ENCODE data around the gene SEPTIN8. TPM values are rescaled to one million over a fixed set of nuclear protein-coding genes. Genes with fewer than 3 reads are reported as not detected.

The SEPTIN8 gene, protein sequence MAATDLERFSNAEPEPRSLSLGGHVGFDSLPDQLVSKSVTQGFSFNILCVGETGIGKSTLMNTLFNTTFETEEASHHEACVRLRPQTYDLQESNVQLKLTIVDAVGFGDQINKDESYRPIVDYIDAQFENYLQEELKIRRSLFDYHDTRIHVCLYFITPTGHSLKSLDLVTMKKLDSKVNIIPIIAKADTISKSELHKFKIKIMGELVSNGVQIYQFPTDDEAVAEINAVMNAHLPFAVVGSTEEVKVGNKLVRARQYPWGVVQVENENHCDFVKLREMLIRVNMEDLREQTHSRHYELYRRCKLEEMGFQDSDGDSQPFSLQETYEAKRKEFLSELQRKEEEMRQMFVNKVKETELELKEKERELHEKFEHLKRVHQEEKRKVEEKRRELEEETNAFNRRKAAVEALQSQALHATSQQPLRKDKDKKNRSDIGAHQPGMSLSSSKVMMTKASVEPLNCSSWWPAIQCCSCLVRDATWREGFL
- 10 to 100 TPM; 18.7 to 54.5 (median 40.3) TPM for total RNA-seq
- 10 to 100 TPM; 23.5 to 36.8 TPM for polyA plus RNA-seq
- long read RNA-seq, donor 1, full-length matches to known transcripts, result 16 of 73 reads
- long read RNA-seq, donor 1, partial matches to known transcripts, result 4 of 73 reads
- long read RNA-seq, donor 1, other reads (novel, unspliced or antisense), result 53 of 73 reads
- long read RNA-seq, donor 2, full-length matches to known transcripts, result 3 of 8 reads
- long read RNA-seq, donor 2, partial matches to known transcripts, result 0 of 8 reads
- long read RNA-seq, donor 2, other reads (novel, unspliced or antisense), result 5 of 8 reads
- long read RNA-seq, donor 3, full-length matches to known transcripts, result 39 of 75 reads
- long read RNA-seq, donor 3, partial matches to known transcripts, result 7 of 75 reads
- long read RNA-seq, donor 3, other reads (novel, unspliced or antisense), result 29 of 75 reads

DNA sequence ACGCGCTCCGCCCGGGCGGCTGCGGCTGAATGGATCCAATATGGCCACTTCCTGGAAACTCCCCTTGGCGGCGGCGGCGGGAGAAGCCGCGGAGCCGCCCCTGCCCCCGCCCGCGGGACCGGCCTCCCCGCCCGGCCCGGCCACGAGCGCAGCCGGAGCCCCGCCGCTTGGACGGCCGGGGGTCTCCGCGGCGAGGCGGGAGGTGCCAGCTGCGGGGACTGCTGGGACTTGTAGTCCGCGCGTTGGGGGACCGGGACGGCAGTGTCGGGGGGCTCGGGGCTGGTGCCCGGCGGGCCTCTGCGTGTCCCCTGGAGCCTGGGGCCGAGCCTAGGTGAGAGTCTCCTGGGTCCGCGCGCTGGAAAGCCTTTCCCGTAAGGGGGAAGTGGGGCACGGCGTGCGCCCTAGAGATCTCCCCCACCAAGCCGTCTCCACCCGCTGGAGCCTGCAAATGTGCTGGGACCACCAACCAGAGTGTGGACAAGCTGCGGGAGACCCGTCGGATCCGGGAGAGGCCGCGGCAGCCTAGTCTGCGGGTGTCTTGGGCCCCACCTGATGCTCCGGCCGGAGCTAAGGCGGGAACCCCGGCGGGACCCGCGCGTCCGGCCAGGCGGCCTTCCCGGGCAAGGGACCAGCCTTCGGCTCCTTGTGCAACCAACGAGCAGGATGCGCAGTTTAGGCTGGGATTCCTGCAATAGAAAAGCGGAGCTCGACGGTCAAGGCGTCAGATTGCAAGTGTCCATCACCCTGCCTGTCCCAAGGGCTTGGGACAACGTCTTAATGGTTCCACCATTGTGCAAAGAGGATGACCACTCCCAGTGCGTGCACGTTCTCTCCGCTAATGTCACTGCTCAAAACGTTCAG, at the start of gene SEPTIN8:
Gene SEPTIN8 (minus strand): TSS at position 31 of the 861 bp plus-strand sequence. CDS start 102 bp downstream, outside the sequence.
- DNase-seq, result peak; percentile 49 to 73 (median 68)
- Histone ChIP-seq H3K36me3 (no peaks in the 10 kb centered on the region), H3K9me3 (no peaks in the 10 kb centered on the region), H3K27me3 (no peaks in the 10 kb centered on the region), H3K4me3 (peak within 1 kb of the TSS; percentile 80), H3K27ac (peak within 1 kb of the TSS; percentile 67 to 78), H3K4me1 (ENCODE audit: insufficient read depth) (peaks cover 5% of the 10 kb centered on the region)
- intact Hi-C loops (cut with DNase I), result loop anchor here in 1 of 4 donors (5.0 kb wide), 1 partner anchor 45 kb away; no protein-coding TSS in a partner anchor
- no peak for TF ChIP-seq EP300 (IDR thresholded peaks at IDR 0.05)
- no peak for TF ChIP-seq CTCF (IDR thresholded peaks at IDR 0.05)
- no peak for TF ChIP-seq POLR2A (IDR thresholded peaks at IDR 0.05)
- WGBS, 3 donors, result 1% methylated on average over 57 to 82 of the region's 82 CpGs

GRCh38 chr5:132826424-132827082, 49.5 kb upstream of the SEPTIN8 start:
- H3K27me3 ChIP-seq, result no peaks in the 10 kb centered on the region
- no peaks in the 10 kb centered on the region for H3K9me3 ChIP-seq
- no peaks in the 10 kb centered on the region for H3K36me3 ChIP-seq
- no peak overlapping the region for H3K4me3 ChIP-seq
- no peak for TF ChIP-seq EP300 (IDR thresholded peaks at IDR 0.05)
- TF ChIP-seq CTCF (IDR thresholded peaks at IDR 0.05), result no peak
- TF ChIP-seq POLR2A (IDR thresholded peaks at IDR 0.05), result no peak
- intact Hi-C loops (cut with DNase I), result loop anchor here in 2 of 4 donors (10.0 kb wide), 1 partner anchor 442 kb away; no protein-coding TSS in a partner anchor
- WGBS, 3 donors, result 71 to 80% (median 75%) methylated on average over 6 of the region's 6 CpGs
- H3K4me1 ChIP-seq (ENCODE audit: insufficient read depth), result peaks cover 8% of the 10 kb centered on the region
- H3K27ac ChIP-seq, result no peak overlapping the region
- DNase-seq, result no peak

DNA sequence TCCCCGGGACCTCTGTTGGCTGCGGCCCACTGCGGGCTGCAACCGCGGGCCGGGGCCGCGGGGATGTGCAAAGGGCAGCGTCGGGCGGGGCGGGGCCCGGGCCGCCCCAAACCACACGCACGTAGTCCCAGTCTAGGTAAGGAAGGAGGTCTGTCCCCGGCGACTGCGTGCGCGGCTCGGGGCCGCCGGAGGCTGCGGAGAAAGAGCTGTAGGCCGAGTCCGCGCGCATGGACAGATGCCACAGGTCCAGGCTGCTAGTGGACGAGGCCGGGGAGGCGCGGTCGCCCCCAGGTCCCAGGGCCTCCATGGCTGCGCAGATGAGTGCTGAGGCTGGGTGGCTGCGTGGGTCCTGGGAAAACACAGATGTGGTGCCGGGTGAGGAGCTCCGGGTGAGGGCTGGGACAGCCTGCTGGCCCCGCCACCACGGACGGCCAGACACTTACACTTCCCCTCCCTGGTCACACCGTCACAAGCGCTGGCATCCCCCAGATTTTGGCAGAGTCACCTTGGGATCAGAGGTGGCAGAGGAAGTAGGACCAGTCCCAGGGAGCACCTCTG, 48.9 kb upstream of the SEPTIN8 start:
- Histone ChIP-seq H3K4me1 (ENCODE audit: insufficient read depth) (peaks cover 8% of the 10 kb centered on the region), H3K27me3 (no peaks in the 10 kb centered on the region), H3K9me3 (no peaks in the 10 kb centered on the region), H3K27ac (no peak overlapping the region), H3K36me3 (no peaks in the 10 kb centered on the region), H3K4me3 (no peak overlapping the region)
- DNase-seq, result peak in 1 of 5 donors; percentile 23
- 56 to 87% (median 75%) methylated on average over 43 of the region's 43 CpGs for WGBS, 3 donors
- intact Hi-C loops (cut with DNase I), result loop anchor here in 2 of 4 donors (10.0 kb wide), 1 partner anchor 441 kb away; no protein-coding TSS in a partner anchor
- TF ChIP-seq EP300 (IDR thresholded peaks at IDR 0.05), result no peak
- no peak for TF ChIP-seq POLR2A (IDR thresholded peaks at IDR 0.05)
- no peak for TF ChIP-seq CTCF (IDR thresholded peaks at IDR 0.05)

Data from ovary (tissue), 10 donors.